ENCODE measurements around the gene KCNMB3.

Gene KCNMB3

DNA sequence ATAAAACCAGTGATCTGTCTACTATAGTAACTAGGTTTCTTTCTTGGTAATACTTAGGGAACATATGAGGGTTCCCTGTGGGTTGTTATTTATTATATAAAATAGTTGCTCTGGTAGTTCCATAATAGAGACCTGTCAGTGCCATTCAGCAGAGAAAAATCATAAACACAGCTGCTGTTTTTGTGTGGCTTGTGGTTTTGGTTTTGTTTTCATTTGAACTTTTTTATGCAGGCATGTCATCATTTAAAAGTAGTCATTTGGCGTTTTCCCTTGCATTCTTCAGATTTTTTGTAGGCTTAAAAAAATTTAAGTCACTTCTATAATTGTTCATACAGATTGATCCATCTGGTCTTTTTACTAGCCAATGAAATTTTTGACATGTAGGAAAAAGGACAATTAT, 54.8 kb downstream of the KCNMB3 start:
- no peak for DNase-seq (ENCODE audit: low spot score)

DNA sequence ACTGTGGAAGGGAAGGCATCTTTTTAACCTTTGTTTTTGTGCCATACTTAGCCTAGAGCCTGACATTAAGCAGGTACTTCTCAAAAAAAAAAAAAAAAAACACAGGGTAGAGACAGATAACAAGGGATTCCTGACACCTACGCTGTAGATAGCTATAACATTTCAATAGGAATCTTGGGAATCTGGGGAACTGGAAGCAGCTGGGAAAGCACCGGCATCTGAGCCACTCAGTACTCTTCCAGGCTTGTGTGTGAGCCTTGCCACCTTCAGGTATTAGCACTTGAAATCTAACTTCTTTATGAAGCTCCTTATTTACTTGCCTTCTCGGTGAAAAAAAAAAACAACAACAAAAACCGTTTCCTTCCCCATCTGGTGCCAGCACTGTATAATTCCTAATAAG, 56.0 kb downstream of the KCNMB3 start:
- no peak for DNase-seq (ENCODE audit: low spot score)

All from D341Med (cell line).